GM13976 (cell line): ENCODE results near the gene COPG2.

Source experiments
- DNase-seq: peaks from one replicate; pipeline ENCODE4 v3.0.0; 2012; ENCODE audit warnings: low spot score
- in situ Hi-C: fragments of 300-500 bp; cut with MboI; formaldehyde crosslinking; loops from one replicate; pipeline ENCODE4 v1.12.0; 2022; ENCODE audit warnings: low sequenced_read_pairs, mixed read lengths, inconsistent platforms; ENCODE audit not compliant: unreplicated experiment
- TF ChIP-seq, protein P1 (sequence below): IDR thresholded peaks from 2 replicates; pipeline ENCODE4 v1.5.1; 2012; ENCODE audit warnings: borderline replicate concordance, mild to moderate bottlenecking; ENCODE audit not compliant: insufficient read depth; ENCODE audit errors: extremely low read depth, missing control alignments, control extremely low read depth

Gene COPG2

DNA sequence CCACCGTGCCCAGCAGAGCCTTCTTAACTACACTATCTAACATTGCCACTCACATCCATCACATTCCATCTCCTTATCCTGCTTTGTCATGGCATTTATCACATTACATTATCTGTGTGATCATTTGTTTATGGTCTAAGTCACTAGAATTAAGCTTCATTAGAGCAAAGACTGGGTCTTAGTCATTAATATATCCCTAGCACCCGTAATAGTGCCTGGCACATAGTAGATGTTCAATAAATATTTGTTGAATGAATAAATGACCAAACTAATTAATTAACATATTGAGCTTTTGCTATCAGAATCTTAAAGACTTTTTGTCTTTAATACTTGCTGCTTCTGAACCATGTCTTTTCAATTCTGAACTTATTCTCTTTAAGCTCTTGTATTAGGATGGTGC is 5.9 kb upstream of the COPG2 start:
- TF ChIP-seq, protein P1, sequence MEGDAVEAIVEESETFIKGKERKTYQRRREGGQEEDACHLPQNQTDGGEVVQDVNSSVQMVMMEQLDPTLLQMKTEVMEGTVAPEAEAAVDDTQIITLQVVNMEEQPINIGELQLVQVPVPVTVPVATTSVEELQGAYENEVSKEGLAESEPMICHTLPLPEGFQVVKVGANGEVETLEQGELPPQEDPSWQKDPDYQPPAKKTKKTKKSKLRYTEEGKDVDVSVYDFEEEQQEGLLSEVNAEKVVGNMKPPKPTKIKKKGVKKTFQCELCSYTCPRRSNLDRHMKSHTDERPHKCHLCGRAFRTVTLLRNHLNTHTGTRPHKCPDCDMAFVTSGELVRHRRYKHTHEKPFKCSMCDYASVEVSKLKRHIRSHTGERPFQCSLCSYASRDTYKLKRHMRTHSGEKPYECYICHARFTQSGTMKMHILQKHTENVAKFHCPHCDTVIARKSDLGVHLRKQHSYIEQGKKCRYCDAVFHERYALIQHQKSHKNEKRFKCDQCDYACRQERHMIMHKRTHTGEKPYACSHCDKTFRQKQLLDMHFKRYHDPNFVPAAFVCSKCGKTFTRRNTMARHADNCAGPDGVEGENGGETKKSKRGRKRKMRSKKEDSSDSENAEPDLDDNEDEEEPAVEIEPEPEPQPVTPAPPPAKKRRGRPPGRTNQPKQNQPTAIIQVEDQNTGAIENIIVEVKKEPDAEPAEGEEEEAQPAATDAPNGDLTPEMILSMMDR = no peak
- in situ Hi-C loops = no loop called here

DNA sequence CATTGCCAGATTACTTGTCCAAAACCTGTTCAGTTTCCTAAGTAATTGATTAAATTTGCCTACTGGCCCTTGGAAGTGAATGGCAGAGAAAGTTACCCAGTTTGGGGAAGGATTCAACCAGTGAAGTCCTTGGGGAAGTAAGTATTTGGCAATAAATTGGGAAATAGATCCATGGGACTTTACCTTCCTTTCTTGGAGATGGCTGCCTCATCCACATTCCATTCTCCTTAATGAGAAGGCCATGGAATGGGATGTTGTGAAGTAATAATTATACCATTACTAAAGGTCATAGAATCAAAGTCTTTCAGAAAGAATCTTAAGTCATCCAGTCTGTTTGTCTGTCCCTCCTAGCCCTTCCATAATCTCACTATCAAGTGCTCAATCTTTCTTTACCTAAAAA is 4.5 kb upstream of the COPG2 start:
- no peak for DNase-seq
- TF ChIP-seq, protein P1 = no peak
- in situ Hi-C loops = no loop called here

More for the DNA sequence above, 5.9 kb upstream of the COPG2 start:
- DNase-seq = no peak

DNA sequence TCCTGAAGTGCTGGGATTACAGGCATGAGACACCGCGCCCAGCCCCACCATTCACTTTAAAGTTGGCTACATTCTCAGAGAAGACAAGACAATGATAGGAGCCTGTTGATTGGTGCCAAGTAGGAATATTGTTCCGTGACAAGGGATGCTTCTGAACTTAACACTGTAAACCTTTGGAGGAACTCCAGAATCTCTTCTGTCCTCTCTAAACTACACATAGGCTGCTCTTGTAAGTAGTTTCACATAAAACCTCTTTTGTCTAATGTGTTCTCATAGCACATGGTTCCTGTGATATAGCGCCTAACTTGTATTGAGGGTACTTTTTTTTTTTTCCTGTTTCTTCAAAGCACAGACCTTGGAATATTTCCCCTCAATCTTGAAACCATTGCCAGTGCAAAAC is 3.6 kb upstream of the COPG2 start:
- TF ChIP-seq, protein P1 = no peak
- no peak for DNase-seq
- in situ Hi-C loops = no loop called here

DNA sequence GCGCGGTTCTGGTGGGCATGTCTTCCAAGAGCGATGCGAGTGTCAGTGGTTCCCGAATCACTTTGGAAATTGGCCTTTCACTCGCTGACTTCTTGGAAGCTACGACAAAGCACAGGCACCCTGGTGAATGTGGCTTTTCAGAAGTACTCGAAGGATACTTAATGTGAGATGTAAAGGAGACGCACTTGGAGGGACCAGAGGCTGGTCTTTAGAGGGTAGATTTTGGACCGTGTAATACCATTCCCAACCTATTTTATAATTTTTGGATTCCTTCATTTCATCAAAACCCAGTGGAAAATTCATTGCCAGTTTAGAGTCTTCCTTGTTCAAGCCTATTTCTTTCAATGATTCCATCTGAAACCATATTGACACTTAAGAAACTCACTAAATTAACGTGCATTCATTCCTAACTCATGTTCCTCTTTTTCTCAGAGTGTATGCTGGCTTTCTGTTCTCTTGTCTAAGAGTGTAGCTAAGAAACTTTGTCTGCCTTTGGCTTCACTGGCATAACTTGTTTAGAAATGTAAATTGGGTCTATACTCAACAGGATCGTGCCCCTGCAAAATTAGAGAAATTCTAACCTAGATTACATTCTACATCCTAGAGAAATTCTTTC is 645 bp upstream of the COPG2 start:
- DNase-seq = no peak
- TF ChIP-seq, protein P1 = no peak
- in situ Hi-C loops = no loop called here

DNA sequence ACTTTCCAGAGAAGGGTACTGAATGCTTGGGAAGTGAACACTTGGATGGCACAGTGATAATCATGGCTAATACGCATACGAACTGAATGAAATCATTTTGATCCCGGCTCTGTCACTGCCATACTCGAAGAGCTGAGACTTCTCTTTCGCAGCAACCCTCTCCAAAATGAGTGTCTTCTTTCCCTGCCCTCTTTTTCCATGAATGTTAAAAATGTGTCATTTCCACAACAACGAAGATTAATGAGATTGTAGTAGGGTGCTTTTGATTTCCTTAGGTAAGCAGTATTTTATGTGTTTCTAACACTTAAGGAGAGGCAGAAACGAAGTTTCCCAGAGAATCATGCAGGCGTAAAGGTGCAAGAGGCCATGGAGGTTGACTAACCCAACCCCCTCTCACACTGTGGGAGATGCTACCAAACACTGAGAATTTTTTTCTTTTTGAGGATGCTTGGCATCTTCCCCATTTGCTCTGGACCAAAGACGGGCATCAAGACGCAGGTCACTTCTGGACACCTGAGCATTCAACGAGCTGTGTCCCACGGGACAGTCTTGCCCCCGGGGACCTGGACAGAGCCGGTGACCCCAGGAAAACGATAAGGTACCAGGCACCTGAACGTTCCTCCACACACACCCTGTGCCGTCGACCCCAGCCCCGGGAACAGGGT is 823 bp downstream of the COPG2 start:
- TF ChIP-seq, protein P1 = no peak
- in situ Hi-C loops = no loop called here
- no peak for DNase-seq

DNA sequence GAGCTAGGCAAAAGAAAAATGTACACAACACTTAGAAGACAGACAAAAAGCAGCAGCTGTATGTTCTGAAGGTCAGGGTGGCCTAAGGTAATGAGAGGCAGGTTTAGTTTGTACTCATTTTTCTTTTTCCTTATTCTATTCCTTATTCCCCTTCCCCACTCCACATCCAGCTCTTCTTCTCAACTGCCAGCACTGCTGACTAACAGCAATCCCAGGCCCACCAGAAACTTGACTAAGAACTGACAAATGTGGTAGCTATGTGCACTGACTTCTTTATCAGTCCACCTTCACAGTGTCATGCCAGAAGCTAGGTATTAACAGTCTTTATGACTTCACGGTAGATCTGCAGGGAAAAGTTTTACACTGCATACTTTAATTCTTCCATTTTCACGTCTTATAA is 6.1 kb downstream of the COPG2 start:
- no peak for DNase-seq
- in situ Hi-C loops = no loop called here
- TF ChIP-seq, protein P1 = no peak
